Muscle of arm (tissue), 14 donors: ENCODE measurements around the gene KREMEN1. TPM values are rescaled to one million over a fixed set of nuclear protein-coding genes. Genes with fewer than 3 reads are reported as not detected.
"Not testable (repeated sequence)": the region's sequence is repeated elsewhere in the genome, so short reads cannot be mapped to it uniquely, and the experiment has no call there.

ENCODE experiments used
- DNase-seq: peaks from one replicate; pipeline ENCODE4 v3.0.0-alpha.2; 2013
- long read RNA-seq, 11 donors: transcript quantifications; one replicate each; lab custom pipeline, GENCODE V29; 2026
- polyA plus RNA-seq, 12 donors: library from polyadenylated mRNA; unstranded; fragments of 120-200 nt; gene quantifications; one replicate each; pipeline ENCODE4 v1.2.1, GENCODE V29; 2013; ENCODE audit not compliant: insufficient read length in 12 of 12

Gene KREMEN1, protein sequence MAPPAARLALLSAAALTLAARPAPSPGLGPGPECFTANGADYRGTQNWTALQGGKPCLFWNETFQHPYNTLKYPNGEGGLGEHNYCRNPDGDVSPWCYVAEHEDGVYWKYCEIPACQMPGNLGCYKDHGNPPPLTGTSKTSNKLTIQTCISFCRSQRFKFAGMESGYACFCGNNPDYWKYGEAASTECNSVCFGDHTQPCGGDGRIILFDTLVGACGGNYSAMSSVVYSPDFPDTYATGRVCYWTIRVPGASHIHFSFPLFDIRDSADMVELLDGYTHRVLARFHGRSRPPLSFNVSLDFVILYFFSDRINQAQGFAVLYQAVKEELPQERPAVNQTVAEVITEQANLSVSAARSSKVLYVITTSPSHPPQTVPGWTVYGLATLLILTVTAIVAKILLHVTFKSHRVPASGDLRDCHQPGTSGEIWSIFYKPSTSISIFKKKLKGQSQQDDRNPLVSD
- 100 to 1,000 TPM in 2 of 12 donors, 10 to 100 TPM in 9, not detected in 1; 65.7 to 117 (median 83.6) TPM for polyA plus RNA-seq
- long read RNA-seq, donor 1, full-length matches to known transcripts, result 1 of 1 reads
- long read RNA-seq, donor 1, partial matches to known transcripts, result 0 of 1 reads
- long read RNA-seq, donor 1, other reads (novel, unspliced or antisense), result 0 of 1 reads
- long read RNA-seq, donor 2, full-length matches to known transcripts, result 18 of 81 reads
- long read RNA-seq, donor 2, partial matches to known transcripts, result 63 of 81 reads
- long read RNA-seq, donor 2, other reads (novel, unspliced or antisense), result 0 of 81 reads
- long read RNA-seq, donor 3, full-length matches to known transcripts, result 4 of 9 reads
- long read RNA-seq, donor 3, partial matches to known transcripts, result 5 of 9 reads
- long read RNA-seq, donor 3, other reads (novel, unspliced or antisense), result 0 of 9 reads
- long read RNA-seq, donor 4, full-length matches to known transcripts, result 3 of 3 reads
- long read RNA-seq, donor 4, partial matches to known transcripts, result 0 of 3 reads
- long read RNA-seq, donor 4, other reads (novel, unspliced or antisense), result 0 of 3 reads
- long read RNA-seq, donor 5, full-length matches to known transcripts, result 17 of 50 reads
- long read RNA-seq, donor 5, partial matches to known transcripts, result 33 of 50 reads
- long read RNA-seq, donor 5, other reads (novel, unspliced or antisense), result 0 of 50 reads
- long read RNA-seq, donor 6, full-length matches to known transcripts, result 10 of 10 reads
- long read RNA-seq, donor 6, partial matches to known transcripts, result 0 of 10 reads
- long read RNA-seq, donor 6, other reads (novel, unspliced or antisense), result 0 of 10 reads
- long read RNA-seq, donor 7, full-length matches to known transcripts, result 3 of 3 reads
- long read RNA-seq, donor 7, partial matches to known transcripts, result 0 of 3 reads
- long read RNA-seq, donor 7, other reads (novel, unspliced or antisense), result 0 of 3 reads
- long read RNA-seq, donor 8, full-length matches to known transcripts, result 23 of 36 reads
- long read RNA-seq, donor 8, partial matches to known transcripts, result 13 of 36 reads
- long read RNA-seq, donor 8, other reads (novel, unspliced or antisense), result 0 of 36 reads
- long read RNA-seq, donor 9, full-length matches to known transcripts, result 5 of 15 reads
- long read RNA-seq, donor 9, partial matches to known transcripts, result 10 of 15 reads
- long read RNA-seq, donor 9, other reads (novel, unspliced or antisense), result 0 of 15 reads
- long read RNA-seq, donor 10, full-length matches to known transcripts, result 19 of 80 reads
- long read RNA-seq, donor 10, partial matches to known transcripts, result 61 of 80 reads
- long read RNA-seq, donor 10, other reads (novel, unspliced or antisense), result 0 of 80 reads
- long read RNA-seq, donor 11, full-length matches to known transcripts, result 6 of 12 reads
- long read RNA-seq, donor 11, partial matches to known transcripts, result 6 of 12 reads
- long read RNA-seq, donor 11, other reads (novel, unspliced or antisense), result 0 of 12 reads

DNA sequence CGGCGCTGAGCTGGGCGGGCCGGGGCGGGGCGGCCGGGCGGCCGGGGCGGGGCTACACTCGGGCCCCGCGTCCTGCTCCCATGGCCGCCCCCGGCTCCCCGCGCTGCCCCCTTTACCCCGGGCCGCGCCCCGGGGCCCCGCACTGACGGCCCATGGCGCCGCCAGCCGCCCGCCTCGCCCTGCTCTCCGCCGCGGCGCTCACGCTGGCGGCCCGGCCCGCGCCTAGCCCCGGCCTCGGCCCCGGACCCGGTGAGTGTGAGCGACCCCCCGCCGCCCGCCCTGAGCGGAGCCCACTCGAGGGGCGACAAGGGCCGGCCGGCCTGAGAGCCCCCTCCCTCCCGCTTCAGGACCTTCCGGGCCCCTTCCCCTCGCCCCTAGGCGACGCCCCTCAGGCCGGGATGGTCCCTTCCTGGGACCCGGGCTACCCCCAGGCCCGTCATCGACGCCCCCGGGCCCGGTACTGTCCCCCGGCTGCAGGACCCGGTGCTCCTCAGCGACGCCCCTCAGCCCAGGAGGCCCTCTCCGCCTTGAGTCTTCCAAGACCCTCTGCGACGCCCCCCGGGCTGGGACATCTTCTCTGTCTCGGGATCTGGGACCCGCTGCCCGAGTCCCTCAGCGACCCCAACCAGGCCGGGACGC is at the start of gene KREMEN1:
Gene KREMEN1 (plus strand): TSS at position 57 of the 639 bp plus-strand sequence. CDS start 96 bp downstream, at position 153.
- DNase-seq, result no peak

DNA sequence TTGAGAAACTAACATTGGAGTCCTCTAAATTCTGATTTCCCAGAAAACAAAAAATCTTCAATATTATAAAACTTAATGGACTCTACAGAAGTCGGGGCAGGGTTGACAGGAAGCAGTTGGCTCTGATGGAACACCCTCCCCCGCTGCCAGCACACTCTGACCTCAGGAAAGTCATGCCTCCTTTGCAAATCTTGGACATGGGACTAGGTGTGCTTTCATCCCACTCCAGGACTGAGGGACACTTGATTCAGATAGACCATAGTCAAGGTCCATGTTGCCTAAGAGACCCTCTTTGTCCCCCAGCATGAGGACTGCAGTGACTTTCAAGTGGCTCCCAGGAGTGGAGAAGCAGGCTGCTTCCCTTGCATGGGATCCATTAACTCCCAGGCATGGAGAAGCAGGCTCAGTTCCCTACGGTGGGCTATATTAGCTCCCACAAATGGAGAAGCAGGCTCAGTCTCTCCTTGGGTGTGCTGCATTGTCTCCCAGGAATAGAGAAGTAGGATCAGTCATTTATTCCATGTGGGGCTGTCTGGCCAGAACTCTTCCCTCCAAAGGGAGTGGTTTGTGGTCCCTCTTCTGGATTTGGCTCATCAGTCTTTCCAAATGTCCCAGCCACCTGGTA is 49.6 kb upstream of the KREMEN1 start:
- DNase-seq, result no peak

DNA sequence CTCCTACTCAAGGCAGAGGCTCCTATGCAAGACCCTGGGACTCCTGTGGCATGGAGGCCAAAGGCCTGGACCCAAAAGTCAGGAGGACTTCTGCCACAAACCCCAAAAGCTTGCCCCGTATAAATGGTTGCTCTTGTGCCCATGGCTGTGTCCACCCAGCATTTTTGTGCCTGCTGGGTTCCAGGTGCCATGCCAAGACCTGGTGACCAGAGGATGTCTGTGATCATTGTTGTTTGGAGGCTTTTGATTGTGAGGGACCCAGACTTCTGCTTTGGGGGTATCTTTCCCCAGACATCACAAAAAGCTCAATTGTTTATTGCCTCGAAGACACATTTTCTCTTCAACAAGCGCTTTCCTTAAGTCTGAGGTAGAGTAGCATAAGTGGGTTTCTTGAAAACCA is 46.3 kb upstream of the KREMEN1 start:
- no peak for DNase-seq

DNA sequence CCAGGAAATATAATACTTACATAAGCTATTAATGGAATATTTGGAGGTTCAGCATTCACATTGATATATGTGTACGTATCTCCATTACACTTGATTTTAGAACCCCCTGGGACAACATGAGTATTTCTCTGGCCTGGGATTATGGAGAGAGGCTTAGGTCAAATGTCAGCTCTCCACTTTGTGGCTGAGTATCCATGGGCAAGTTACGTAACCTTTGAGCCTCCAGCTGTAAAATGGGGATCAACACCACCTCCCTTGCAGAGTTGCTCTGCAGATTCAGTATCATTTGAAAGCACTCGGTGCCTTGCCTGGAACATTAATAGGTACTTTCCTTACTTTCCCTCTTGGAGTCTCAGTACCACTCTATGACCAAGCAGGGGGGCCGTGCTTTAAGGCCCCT is 44.4 kb upstream of the KREMEN1 start:
- DNase-seq, result no peak

DNA sequence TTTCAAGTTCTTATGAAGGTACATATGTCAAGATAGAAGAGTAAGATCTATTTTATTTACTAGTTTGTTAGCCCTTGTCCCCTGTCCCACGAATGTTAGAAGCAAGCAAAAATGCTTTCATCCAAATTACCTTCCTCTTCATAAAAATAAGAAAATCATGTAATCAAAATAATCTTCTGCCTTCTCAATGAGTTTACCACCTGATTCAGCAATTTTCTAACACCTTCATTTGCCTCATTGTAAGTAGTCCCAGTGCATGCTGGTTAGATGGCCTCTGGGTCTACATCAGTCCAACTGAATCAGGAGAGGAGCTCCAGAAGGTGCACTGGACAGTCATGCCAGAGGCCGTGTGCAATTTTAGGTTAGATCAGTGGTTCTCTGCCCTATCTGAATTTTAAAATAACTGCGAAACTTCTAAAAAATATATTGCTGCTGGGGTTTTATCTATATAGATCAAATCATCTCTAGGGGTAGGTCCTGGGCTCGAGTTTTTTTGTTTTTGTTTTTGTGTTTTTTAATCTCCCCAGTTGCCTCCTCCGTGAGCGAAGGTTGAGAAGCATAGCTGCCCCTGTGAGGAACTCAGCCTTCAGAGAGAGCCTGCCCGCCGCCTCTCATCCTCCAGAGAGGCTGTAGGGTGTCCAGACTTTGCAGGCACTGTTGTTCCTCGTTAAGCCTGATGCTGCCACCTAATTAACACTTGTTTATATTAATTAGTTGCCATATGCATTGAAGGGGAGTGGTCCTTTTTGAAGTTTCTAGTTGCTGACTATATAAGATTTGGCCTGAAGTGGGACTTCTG is 43.4 kb upstream of the KREMEN1 start:
- no peak for DNase-seq

DNA sequence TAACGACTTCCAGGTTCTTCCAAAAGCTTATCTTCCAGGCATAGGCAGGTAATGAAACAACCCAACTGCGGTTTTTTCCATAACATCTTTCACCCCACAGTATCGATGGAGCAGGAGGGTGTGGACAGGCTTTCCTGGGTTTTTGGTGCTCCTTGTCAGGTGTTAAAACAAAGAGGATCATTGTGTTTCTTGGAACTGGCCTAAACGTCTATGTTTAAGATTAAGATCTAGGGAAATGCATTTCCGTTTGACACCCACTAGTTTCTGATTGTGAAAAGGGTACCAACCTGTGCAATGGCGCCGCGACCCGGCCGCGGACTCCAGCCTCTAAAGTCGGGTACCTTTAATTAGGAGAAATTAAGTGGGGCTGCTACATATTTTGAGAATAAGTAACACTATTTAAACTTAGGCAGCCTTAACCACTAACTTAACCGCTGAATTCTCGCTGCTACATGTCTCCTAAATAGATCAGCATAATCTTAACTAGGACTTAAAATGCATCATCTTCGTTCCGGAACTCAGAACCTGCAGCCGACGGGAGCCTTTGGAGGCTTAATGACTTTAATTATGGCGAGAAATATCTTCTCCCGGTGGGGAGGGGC is 42.7 kb upstream of the KREMEN1 start:
- DNase-seq, result no peak

DNA sequence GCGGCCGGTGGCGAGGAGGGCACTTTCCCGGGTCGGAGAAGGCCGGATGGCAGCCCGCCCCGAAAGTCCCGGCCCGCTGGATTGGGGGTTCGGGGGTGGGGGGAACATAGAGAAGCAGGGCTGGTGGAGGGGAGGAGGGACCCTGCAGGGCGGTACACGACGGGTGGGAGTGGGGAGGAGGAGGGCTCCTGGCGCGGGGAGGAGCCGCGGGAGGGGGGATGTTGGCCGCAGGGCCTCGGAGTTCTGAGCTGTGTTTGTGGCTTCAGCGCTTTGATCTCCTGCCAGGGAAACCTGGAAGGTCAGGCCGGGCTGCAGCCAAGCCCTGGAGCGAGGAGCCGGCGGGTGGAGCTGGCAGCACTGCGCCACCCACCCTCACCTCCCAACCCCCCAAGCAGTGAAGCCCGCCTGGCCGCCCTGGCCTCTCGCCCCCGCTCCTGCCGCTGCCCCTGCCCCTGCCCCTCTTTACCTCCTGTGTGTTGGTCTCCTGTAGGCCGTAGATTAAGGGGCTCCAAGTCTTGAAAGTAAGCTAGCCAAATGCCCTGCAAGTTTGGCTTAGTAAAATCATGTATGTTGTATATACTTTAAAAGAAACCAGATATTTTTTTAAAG is 42.1 kb upstream of the KREMEN1 start:
- DNase-seq, result no peak

DNA sequence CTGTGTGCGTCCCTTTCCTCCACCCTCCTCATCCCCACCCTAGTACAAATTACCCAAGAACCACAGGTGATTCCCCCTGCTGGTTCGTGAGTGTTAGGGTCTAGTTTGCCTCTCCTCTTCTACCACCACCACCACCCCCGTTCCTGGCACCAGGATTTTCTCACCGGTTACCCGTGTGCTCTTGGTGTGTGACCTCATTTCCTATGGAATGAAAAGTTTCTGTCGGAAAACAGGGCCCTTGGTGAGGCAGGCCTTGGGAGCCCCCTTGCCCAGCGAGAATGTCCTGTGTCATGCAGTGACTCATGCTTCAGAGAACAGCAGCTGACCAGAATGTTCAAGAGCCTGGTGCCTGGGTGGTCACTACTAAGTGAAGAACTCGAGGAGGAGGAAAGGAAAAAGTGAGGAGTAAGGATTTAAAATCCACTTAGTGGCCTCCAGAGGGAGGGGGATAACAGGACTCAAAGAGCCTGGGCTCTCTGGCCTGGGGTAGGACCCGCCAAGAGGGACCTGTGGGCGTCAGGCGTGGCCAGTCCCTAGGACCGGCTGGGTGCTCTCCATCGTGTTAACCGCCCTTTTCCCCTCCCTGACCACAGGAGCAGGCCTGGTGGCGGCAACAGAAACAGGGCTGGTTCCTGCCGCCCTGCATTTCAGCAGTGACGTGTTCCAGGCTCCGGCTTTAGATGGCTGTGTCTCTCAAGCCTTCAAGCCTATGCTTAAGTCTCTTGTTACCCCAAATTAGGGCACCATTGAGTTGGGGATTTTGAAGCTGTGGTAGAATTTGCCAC is 41.4 kb upstream of the KREMEN1 start:
- peak; percentile 54 for DNase-seq

DNA sequence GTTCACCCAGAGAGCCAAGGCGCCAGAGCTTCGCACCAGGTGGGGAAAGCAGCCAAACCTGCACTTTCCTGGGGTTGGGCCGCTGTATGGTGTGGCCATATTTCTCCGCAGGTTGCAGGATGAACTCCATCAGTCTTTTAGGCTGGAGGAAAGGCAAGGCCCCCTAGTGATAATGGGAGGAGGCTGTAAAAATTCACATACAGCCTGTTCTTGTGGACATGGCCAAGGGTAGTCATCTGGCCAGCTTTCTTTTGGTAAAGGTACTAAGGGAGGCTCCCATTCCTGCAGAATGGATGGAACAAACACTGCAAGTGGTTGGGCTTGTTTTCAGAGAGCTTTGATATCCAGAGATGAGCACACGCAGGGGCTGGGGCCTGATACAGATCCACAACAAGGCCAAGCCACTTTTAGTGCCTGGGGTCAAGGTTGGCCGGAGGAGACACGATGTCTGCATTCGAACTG is 40.8 kb upstream of the KREMEN1 start:
- no peak for DNase-seq

DNA sequence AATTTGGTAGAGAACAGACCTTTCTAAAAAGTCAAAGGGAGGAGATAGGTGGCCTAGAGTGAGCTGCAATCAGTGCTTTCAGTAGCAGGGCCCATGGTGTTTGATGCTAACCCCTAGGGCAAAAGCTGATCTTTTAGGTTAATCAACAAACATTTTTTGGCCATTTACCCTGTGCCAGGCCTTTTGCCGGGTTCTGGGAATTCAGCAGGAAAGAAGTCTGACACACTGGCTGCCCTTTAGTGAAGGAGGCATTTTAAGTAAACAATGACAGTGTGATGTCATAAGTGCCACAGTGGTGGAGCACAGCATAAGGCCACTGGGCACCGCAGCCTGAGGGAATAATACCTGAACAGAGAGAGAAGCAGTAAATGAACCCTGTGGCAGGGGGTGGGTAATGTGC is 40.3 kb upstream of the KREMEN1 start:
- DNase-seq, result no peak

DNA sequence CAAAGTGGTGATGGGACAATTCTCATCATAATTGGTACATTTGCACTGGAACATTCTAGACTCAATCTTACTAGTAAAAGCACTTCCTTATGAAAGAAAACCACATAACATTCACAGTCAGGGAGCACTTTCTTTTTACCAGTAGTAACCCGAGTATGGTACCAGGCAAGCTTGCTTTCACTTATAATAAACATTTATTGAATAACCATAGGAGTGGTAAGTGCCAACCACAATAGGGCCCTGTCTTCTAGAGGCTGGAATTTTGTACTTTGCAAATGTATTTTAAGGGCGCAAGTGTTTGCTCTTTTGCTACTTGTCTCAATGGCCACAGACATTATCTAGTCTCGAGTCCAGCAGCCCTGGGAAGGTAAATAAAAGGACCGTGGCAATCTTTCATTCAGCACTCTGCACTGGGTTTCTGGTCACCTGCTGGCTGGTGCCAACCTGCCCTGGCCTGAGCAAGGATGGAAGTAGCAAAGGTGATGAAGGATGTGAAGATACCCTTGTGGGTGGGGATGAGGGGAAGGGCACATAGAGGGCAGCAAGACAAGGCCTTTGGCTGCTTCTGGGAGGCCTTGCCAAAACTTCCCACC is 35.4 kb upstream of the KREMEN1 start:
- no peak for DNase-seq

DNA sequence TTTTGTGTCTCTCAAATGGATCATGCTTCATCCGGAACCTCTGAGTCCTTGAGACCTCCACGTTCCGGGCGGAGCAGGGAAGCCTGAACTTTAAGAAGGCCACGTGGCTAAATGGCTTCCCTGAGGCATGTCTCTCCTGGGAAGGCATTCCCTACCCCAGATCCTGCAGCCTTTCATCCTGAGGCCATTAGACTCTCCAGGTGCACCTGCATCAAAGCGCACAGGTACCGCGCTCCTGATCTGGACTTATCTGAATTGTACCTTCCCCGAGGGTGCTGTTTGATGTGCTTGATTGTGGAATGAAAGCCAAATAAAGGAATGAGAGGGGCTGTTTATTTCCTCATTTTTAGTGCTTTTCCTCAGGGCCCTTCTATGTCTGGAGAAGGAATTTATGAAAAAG is 33.7 kb upstream of the KREMEN1 start:
- no peak for DNase-seq

DNA sequence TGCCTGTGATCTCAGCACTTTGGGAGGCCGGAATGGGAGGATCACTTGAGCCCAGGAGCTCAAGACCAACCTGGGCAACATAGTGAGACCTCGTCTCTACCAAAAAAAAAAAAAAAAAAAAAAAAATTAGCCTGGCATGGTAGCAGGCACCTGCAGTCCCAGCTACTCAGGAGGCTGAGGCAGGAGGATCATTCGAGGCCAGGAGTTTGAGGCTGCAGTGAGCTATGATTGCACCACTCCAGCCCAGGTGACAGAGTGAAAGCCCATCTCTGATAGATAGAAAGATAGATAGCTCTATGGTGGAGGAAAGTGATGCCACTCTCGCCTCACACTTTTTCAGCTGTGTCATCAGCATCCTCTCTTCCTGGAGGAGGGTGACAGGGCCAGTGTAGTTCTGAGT is 33.2 kb upstream of the KREMEN1 start:
- DNase-seq, result not testable (repeated sequence)

DNA sequence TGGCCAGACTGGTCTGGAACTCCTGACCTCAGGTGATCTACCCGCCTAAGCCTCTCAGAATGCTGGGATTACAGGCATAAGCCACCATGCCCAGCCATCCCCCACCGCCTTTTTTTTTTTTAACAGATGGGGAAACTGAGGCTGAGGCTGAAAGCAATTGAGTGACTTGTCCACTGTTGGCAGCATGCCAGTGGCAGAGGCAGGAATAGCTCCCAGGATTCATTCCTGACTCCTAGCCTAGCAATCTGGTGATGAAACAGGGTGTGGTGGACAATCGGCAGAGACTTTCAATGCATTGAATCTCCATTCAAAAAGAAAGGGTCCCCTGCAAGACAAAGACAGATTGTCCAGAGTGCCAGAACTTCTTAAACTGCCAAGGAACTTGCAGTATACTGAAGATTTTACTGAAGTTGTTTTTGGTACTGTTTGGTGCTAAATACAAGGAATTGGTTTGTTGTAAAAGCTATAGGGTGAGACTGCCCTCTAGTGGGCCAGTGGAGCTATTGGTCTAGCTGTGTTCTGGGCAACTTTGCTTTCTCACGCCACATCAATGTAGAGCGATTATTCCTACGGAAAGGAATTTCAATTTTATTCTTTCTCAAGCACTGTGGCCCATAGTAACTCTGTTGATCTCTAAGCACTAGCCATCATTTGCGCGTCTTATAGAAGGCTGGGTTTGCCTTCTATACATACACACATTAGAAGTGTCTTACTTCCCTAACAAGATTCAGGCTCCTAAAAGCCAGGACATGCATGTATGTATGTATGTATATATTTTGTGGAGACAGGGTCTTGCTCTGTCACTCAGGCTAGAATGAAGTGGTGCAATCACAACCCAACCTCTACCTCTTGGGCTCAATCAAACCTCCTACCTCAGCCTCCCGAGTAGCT is 32.2 kb upstream of the KREMEN1 start:
- peak; percentile 86 for DNase-seq

DNA sequence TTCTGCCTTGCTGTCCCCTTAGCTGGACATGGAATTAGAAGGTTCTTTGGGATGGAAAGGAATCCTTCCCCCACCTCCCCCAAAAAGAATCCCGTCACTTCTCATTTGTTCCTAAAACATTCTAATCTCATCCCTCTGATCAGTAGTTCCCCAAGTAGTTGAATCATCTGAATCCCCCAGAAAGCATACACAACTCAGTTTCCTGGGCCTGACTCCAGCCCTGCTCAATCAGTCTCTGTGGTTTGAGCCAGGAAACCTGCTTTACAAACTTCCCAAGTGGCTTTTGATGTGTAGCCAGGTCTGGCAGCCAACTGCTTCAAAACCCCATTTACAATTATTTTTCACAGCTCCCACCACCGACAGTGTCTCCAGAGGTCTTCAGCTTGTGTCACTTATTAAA is 31.4 kb upstream of the KREMEN1 start:
- no peak for DNase-seq
